T-helper 1 cell (primary cell): ENCODE measurements around the gene AKAP13.

Experiments used
- DNase-seq, 5 donors: peaks; one replicate each; pipeline ENCODE4 v3.0.0-alpha.2; 2012 to 2020

AKAP13 gene

GRCh38 chr15:85684174-85684710 lies 303.8 kb downstream of the AKAP13 start:
- no peak for DNase-seq

- DNase-seq, result no peak
Measured at GRCh38 chr15:85685356-85685755, 305.0 kb downstream of the AKAP13 start.

DNA sequence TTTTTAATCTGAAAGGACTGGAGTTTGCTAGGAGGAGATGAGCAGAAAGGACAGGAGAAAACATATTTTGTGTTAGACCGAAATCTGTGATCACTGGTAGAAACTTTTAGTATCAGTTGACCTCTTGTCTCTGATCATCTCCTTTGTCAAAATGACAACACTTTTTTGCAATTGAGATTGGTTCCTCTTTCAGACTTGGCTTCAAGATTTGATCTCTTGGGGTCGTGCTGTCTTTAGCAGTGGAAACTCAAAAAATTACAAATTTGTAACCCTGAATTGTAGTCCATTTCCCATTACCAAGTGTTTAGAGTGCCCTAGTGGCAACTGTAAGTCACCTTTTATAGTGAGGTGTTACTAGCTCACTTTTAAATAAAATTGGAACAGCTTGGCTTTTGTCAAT lies 306.9 kb downstream of the AKAP13 start:
- no peak for DNase-seq

GRCh38 chr15:85688711-85689110 lies 308.3 kb downstream of the AKAP13 start:
- DNase-seq, result peak in 1 of 5 donors; percentile 50

DNA sequence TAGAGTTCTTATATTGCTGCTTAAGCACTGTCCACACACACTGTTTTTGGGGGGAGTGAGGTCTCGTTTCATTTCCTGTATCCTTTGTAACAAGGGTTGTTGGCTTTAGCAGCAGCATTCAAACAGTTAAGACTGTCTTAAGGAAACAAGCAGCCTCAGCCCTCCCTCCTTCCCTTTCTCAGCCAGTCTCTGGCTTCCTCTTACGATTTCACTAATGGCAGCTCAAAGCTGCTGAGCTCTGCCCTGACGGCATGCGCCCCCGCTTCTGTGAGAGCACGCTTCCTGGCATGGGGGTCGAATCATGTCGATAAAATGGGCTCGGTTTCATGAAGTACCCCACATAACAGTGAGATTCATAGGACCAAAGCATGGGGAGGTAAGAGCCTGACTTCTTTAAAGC lies 309.3 kb downstream of the AKAP13 start:
- DNase-seq, result peak in 4 of 5 donors; percentile 24 to 81 (median 54)

DNA sequence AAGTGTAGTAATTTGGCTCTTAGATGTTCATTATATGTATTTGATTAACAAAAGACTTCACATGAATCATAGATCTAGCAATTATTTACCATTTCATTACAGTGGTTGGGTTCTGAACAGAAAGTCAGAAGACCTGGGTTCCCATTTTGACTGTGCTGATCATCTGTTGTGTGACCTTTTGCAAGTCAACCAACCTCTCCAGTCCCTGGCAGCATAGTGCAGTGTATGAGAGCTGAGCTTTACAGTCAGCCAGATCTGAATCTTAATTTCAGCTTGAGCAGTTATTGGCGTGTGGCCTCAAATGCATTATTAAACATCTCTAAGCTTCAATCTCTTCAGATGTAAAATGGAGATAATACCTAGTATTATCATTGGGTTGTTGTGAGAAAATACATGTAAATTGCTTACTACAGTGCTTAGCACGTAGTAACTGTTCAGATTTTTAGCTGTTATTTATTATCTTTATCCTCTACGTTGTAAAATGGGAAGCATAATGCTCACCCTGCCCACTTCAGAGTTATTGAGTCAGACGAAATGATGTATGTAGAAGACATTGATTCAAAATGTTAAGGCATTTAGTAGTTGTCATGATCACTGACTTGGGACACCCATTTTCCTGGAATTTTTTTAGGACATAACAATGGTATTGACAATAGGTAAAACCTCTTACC lies 310.3 kb downstream of the AKAP13 start:
- peak in 1 of 5 donors; percentile 82 for DNase-seq

GRCh38 chr15:85691350-85692240 lies 311.2 kb downstream of the AKAP13 start:
- DNase-seq, result peak in 1 of 5 donors; percentile 76

DNA sequence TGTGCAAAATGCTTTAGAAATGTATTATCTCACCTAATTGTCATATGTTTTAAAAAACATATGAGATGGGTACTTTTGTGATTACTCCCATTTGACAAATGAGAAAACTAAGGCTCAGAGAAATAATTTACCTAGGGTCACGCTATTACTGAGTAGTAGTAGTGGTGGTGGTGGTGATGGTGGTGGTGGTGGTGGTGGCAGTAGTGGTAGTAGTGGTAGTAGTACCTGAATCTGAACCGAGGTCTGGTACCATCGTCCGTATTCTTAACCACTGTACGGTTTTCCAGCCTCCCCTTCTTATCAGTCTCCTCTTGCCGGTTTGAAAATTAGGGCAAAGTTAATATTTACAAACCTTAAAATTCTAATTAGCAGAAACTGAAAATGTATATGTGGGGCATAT lies 311.9 kb downstream of the AKAP13 start:
- DNase-seq, result no peak

DNA sequence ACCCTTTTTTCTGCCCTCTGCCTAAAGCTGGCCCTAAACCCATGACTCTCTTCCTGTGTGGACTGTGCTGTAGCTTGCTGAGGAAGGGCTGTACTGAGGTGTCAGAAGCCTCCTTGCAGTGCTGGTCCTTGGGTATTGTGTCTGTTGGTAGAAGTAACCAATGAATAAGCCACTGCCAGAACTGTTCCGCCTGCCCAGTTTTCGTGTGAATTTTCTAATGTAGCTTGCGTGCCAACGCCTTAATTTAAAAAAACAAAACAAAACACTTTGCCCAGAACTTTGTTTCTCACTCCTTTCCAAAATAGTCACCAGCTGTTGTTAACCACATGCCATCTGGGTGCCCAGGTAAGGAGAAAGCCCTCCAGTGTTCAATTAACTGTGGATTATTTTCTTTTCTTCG lies 312.5 kb downstream of the AKAP13 start:
- DNase-seq, result peak in 2 of 5 donors; percentile 11 to 65

DNA sequence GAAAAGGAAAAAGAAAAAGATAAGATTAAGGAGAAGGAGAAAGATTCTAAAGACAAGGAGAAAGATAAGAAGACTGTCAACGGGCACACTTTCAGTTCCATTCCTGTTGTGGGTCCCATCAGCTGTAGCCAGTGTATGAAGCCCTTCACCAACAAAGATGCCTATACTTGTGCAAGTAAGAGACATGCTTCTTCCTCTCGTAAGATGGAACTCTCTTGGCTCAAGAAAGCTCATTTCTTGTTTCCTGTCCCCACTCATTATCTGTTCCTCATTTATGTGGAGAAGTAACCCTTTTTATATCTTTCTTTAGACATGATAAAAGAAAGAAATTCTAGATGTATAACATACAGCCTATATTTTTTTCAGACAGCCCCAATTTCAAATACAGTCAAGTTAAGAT lies 312.9 kb downstream of the AKAP13 start:
- no peak for DNase-seq

DNA sequence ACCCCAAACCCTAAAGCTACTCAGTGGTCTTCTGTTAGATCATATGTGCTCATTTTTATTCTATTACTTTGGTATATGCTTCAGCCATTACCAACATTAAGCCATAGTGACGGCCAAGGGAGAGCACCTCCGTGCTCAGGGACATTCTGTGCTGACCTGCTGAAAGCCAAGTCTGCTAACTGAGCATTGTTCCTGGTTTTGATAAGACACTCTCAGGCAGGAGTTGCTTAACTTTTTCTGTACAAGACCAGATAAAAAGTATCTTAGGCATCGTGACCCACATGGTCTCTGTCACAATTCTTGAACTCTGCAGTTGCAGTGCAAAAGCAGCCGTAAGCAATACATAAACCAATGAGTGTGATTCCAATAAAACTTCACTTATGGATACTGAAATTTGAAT lies 313.7 kb downstream of the AKAP13 start:
- DNase-seq, result no peak

DNA sequence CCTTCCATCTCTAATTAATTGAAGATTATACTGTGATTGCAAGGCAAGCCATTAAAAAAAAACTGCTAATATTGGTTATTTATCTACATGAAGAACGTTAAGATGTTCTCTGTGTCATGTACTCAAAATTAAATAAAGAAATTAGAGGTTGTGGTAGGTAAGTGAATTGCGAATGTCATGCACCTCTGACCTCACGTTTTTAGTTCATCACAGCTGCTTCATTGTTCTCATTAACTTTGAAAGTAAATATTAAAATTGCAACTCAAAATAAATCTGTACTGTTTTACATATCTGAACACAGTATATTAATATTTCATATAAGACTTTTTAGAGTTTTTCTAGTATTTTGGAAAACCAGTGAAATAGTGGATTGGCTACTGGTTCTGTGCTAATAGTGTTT lies 320.4 kb downstream of the AKAP13 start:
- DNase-seq, result no peak

- peak in 2 of 5 donors; percentile 9 to 77 for DNase-seq
Measured at GRCh38 chr15:85702321-85703101, 322.1 kb downstream of the AKAP13 start.

DNA sequence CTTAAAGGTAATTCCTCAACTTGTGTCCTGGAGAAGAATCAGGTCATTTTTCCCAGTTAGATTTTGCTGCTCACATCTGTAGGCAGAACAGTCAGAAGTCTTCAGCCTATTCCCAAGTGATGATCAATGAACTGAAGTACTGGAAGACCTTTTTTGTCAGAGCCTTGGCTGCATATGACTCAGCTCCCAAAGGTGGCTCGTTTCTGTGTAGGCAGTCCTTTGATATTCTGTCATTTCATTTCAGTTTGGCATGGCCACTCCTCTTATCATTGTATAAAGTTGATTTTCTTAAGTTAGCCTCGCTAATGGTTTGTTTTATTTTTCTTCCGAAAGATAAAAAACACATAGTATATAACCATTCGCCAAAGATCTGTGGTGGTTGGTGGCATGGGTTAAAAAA lies 323.7 kb downstream of the AKAP13 start:
- peak in 2 of 5 donors; percentile 9 to 68 for DNase-seq

DNA sequence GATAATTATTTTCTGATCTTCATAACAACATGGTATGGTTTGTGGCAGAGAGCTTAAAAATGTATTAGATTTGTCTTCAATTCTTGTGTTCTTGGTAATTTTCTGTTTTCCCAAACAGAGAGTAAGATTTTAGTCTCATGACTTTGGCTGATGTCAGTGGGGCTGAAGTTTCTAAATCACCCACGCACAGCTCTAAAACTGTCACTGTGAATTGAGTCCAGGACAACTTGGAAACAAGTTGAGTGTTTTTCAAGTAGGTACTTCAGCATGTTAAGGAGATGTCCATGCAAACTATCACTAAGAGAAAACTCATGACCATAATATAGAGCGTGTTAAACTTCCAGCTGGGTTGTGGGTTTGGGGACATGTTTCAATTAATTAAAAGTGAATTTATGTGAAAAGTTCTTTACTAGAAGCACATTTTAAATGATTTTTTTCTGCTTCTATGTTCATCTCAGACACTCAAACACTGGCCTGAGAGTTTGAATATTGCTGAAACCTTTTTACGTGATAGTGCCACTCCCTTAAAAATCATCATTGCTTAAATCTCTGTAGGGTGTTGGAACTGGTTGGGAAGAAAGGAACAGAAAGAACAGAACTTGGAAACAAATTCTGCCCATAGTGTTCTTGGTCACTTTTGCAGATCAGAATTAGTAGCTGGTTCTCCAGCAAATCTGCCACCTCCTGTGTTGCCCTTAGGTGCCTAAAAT lies 324.5 kb downstream of the AKAP13 start:
- DNase-seq, result no peak

DNA sequence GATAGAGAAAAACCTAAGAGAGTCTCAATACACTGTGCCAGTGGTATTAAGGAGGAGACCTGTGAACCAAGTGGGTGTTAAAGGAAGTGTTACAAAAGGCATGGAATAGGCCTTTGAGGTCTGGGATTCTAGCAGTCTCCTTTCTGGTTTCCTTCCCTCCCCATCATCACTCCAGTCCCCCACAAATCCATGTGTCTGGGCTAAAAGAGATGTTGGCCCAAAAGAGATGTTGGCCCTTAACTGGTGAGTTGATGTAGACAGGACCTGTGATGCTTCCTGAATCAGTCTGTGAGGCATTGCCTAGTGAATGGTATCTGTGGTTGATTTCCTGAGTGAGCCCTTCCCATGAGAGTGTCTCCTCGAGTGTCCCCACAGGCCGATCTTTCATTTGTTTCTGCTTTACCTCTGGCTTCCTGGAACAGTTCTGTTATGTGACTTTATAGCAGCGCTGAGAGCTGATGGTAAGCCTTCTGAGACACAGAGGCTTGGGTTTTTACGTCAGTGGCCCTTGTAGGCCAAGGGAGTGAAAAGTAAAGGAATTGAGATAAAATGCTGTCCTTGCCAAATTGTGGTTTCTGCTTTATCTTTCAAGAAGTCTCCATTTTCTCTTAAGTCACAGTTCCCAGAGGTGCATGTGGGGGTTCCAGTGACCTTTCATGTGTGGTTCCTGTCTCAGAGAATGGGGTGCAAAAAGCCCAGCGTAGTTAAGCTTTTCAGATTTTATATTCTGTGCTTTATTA lies 326.5 kb downstream of the AKAP13 start:
- peak; percentile 20 to 71 (median 46) for DNase-seq

DNA sequence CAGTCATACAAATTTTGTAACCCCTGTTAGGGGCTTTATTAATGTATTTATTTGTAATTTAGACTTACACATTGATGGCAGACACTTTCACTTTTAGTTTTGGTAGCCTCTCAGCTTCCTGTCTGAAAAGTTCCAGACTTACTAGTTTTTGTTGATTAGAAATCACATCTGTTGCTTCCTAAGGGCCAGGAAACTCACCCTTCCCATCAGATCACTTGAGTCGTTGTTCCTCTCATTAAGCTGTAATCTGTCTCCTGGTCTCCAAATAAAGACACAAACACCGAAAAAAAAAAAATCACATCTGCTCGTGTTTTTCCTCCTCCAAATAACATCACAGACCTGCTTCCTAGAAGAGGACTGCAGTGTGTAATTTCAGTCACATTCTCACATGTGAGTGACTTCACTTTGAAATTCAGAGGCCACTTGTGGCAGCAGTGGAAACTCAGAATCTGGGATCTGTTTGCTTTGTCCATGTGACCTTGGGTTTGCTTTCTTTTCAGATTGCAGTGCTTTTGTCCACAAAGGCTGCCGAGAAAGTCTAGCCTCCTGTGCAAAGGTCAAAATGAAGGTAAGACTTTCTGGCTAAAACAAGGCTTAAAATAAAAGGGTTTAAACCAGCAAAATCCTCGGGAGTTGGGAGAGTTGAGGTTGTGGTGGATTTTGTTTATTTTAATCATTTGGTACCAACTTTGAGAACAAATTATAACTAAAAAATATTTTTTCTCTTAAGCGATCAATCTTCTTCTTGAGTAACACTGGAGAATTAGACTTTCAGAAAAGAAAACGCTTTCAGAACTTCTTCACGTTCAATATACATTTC lies 327.3 kb downstream of the AKAP13 start:
- DNase-seq, result peak in 1 of 5 donors; percentile 51

GRCh38 chr15:85708402-85708941 lies 328.1 kb downstream of the AKAP13 start:
- DNase-seq, result no peak

- DNase-seq, result no peak
Measured at GRCh38 chr15:85709250-85709649, 328.8 kb downstream of the AKAP13 start.

DNA sequence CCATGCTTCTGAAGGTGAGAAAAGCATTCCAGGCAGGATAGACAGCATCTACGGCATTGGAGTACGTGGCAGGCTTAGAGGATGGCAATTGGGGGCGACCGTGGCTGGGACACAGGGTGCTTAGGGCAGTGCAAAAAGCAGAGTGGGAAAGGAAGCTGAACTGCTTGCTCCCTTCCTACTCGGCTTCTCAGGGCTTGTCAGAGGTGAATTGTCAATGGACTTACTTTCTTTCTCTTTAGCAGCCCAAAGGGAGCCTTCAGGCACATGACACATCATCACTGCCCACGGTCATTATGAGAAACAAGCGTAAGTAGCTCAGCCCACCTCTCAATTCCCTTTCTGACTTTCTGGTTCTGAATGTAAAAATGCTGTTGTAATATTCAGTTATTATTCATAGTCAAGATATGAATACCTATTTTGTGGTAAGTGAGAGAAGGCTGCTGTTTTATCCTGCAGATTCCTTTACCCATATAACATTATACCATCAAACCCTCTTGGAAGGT lies 330.0 kb downstream of the AKAP13 start:
- DNase-seq, result peak in 1 of 5 donors; percentile 60
